Measurements from ENCODE around the gene EXOC4.

- TF ChIP-seq CTCF (IDR thresholded peaks at IDR 0.05) (no peak), POLR2A (IDR thresholded peaks at IDR 0.05) (no peak)
These were observed 435.8 kb downstream of the EXOC4 start for GRCh38 chr7:133688483-133689239.
